ENCODE data around the gene ESPL1.

ESPL1 gene

GRCh38 chr12:53267999-53268629, at the start of gene ESPL1:
Gene ESPL1 (plus strand): TSS chr12:53268299. CDS start chr12:53268767, 468 bp downstream.
- peak; percentile 58 for TF ChIP-seq CTCF (IDR thresholded peaks at IDR 0.05; ENCODE audit: low read depth, low read length, missing control alignments)
- H3K4me3 ChIP-seq (ENCODE audit: low read depth, low read length), result peak within 1 kb of the TSS; percentile 87

GRCh38 chr12:53218551-53219291, 49.4 kb upstream of the ESPL1 start:
- H3K4me3 ChIP-seq (ENCODE audit: low read depth, low read length), result peak overlapping the region; percentile 62
- DNase-seq (ENCODE audit: low read depth), result no peak
- TF ChIP-seq CTCF (IDR thresholded peaks at IDR 0.05; ENCODE audit: low read depth, low read length, missing control alignments), result no peak

More at GRCh38 chr12:53267999-53268629, at the start of gene ESPL1:
- DNase-seq (ENCODE audit: low read depth), result peak; percentile 74

- peak overlapping the region; percentile 62 for H3K4me3 ChIP-seq (ENCODE audit: low read depth, low read length)
- DNase-seq (ENCODE audit: low read depth), result peak; percentile 66
- no peak for TF ChIP-seq CTCF (IDR thresholded peaks at IDR 0.05; ENCODE audit: low read depth, low read length, missing control alignments)
Observed at GRCh38 chr12:53219292-53219955, 48.7 kb upstream of the ESPL1 start.

GRCh38 chr12:53219956-53220693, 48.0 kb upstream of the ESPL1 start:
- DNase-seq (ENCODE audit: low read depth), result peak; percentile 71
- no peak for TF ChIP-seq CTCF (IDR thresholded peaks at IDR 0.05; ENCODE audit: low read depth, low read length, missing control alignments)
- H3K4me3 ChIP-seq (ENCODE audit: low read depth, low read length), result peak overlapping the region; percentile 62

- H3K4me3 ChIP-seq (ENCODE audit: low read depth, low read length), result peak overlapping the region; percentile 62
- no peak for TF ChIP-seq CTCF (IDR thresholded peaks at IDR 0.05; ENCODE audit: low read depth, low read length, missing control alignments)
- no peak for DNase-seq (ENCODE audit: low read depth)
Observed at GRCh38 chr12:53220694-53221202, 47.4 kb upstream of the ESPL1 start.
